HG02870 (cell line): ENCODE measurements around the gene ARHGAP8.

Experiments used
- ATAC-seq: cut with Tn5 transposase; IDR thresholded peaks from one replicate; pipeline ENCODE4 v1.9.1; 2021; ENCODE audit warnings: mild to moderate bottlenecking, moderate library complexity; ENCODE audit not compliant: unreplicated experiment

The ARHGAP8 gene

DNA sequence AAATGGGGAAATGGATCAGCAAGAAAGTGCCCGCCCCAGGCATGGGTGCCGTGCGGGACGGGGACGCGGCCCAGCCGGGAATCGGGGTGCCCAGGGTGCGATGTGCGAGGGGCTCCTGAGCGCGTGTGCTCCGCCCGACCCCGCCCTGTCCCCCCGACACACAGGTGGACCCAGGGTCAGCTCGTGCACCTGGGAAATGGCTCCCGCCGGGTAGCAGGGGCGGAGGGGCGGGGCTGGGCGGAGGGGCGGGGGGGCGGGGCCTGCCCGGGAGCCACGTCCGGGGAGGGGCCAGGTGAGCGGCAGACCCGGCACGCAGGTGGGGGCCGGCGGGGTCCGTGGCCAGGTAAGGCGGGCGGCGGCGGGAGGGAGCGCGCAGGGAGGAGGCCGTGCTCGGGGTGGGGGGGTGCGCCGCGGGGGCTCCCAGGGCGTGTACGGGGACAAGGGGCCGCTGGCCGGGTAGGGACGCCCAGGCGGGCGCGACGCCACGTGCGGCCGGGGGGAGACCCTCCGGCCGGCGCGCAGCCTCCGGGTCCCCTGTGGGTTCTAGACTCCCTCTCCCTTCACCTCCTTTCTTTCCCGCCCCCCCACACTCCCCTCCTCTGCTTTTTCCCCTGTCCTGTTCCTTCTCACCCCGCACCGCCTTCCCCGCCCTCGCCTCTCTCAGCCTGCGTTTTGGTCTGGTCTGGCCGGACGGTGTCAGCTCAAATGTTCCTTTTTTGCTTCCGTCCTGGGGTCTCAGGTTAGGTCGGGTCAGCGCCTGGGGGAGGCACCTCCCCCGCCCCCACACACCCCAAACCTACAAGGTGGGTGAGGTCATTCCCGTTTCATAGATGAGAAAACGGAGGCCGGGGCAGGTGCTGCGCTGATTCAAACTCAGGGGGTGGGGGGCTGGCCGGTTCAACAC is at the start of gene ARHGAP8:
Gene ARHGAP8, plus strand, starts transcription at position 291 of the 904 bp plus-strand sequence. CDS start 33,953 bp downstream, outside the sequence.
- no peak for ATAC-seq

DNA sequence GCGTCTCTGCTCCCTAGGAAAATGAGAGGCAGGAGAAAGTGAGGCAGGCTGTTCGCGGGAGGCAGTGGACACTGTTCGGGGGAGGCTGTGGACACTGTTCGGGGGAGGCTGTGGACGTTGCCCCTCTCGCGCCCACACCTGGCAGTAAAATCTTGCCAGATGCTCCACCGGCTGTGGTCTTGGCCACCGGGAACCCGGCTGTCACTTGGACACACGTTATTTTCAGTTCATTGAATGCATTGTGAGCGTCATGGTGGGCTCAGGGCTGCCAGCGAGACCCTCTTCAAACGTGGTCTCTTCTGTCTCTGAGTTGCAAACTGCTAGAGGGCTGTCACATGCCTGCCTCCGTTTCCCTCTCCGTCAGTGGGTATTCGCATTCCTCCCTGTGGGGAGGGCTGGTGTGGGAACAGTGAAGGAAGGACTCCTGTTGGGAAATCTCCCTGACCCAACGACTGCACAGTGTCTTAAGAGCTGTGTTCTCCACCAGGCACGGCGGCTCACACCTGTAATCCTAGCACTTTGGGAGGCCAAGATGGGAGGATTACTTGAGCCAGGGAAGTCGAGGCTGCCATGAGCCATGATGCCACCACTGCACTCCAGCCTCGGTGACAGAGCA is 49.0 kb upstream of the ARHGAP8 start:
- ATAC-seq: no peak

DNA sequence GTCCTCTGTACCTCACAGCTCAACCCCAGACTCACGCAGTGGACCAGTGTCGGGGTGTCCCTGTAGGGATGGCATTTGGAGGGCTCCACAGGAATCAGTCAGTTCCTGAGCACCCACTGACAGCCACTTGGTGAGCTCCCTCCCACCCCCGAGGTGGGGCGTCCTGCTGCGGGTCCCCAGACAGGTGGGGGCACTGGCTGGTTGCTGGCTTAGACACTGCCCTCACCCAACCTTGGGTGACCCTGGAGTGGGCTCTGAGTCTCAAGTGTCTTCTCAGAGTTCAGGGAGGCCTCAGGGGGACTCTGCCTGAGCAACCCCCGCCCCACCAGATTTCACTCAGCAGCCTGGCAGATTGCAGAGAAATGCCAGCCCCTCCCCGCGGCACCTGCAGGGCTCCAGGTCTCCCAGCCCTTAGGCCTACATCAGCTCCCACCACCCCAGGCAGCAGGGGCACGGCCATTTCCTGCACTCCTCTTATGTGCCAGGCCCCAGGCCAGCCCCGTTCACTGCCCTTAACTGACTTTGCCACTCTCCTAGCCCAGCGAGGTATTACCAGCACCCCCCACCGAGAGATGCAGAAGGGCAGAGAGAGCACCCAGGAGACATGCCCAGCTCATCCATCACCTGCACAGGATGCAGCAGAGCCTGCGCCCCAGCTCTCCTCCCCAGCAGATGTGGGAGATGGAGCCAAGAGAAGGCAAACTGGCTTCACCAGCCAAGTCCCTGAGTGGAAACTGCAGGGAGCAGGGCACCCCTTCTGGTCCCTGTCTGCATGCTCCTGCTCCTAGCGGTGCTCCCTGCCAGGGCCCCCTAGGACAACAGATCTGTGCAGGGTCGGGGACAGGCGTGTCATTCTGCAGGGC is 48.0 kb upstream of the ARHGAP8 start:
- ATAC-seq: no peak

GRCh38 chr22:44705022-44705297 is 47.4 kb upstream of the ARHGAP8 start:
- no peak for ATAC-seq

DNA sequence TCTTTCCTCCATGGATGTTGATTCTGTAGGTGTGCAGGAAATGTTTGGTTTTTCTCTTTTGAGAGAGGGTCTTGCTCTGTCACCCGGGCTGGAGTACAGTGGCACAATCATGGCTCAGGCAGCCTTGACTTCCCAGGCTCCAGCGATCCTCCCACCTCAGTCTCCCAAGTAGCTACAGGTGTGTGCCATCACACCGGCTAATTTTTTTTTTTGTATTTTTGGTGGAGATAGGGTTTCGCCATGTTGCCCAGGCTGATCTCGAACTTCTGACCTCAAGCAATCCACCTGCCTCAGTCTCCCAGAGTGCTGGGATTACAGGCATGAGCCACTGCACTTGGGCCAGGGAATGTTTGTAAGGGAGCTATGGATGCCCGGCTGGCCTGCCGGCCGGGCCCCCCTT is 45.9 kb upstream of the ARHGAP8 start:
- ATAC-seq: no peak

DNA sequence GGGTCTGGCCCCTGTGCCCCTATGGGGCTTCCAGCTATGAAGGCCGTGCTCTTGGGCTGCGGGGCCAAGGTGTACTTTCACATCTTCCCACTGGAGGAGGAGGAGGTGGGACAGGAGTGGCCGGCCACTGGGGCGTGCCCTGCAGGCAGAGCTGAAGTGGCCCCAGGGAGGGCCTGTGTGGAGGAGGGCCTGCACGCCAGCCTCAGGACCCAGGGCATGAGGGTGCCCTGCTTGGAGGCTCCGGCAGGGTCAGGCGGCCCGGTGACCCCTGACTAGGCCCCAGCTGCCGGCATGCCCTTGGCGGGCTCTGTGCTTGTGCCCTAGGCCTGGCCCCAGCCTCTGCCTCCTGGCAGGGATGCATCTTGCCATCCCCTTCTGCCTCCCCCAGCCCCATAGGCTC is 45.2 kb upstream of the ARHGAP8 start:
- ATAC-seq: no peak

- ATAC-seq: no peak
These were observed 44.6 kb upstream of the ARHGAP8 start for GRCh38 chr22:44707752-44708151.

DNA sequence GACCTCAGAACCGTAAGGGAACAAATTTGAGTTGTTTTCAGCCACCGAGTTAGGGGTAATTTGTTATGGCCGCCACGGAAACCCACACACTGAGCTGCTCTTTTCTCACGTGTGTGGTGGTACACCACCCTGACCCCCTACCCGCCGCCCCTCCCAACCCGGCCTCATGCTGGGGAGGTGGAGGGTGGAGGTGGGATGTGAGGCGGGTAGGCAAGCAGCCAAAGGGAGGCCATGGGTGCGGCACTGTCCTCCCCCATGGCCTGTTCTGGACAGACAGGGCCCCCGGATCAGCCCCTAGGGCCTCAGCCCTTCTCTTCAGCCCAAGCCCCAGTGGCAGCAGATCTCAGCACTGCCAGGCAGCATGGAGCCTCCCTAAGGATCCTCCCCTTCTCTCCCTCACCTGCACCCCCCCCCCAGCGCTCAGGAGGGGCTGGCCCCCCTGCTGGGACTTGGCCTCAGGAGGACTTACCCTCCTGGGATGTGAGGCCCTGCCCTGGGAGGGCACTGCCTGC is 42.4 kb upstream of the ARHGAP8 start:
- no peak for ATAC-seq

GRCh38 chr22:44710474-44711240 is 41.7 kb upstream of the ARHGAP8 start:
- ATAC-seq: no peak

DNA sequence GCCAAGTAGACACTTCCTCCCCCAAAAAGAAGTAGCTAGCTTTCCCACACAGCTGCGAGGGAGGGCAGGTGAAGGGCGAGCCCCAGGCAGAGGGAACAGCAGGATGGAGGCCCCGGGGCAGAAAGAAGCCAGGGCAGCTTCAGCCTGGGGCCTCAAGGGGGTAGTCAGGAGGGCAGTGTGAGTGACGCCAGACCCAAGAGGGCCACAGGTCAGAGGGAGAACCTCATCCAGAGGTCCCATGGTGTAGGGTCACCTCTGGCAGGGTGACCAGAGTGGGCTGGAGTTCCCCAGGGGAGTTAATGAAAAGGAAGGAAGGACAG is 41.2 kb upstream of the ARHGAP8 start:
- no peak for ATAC-seq

DNA sequence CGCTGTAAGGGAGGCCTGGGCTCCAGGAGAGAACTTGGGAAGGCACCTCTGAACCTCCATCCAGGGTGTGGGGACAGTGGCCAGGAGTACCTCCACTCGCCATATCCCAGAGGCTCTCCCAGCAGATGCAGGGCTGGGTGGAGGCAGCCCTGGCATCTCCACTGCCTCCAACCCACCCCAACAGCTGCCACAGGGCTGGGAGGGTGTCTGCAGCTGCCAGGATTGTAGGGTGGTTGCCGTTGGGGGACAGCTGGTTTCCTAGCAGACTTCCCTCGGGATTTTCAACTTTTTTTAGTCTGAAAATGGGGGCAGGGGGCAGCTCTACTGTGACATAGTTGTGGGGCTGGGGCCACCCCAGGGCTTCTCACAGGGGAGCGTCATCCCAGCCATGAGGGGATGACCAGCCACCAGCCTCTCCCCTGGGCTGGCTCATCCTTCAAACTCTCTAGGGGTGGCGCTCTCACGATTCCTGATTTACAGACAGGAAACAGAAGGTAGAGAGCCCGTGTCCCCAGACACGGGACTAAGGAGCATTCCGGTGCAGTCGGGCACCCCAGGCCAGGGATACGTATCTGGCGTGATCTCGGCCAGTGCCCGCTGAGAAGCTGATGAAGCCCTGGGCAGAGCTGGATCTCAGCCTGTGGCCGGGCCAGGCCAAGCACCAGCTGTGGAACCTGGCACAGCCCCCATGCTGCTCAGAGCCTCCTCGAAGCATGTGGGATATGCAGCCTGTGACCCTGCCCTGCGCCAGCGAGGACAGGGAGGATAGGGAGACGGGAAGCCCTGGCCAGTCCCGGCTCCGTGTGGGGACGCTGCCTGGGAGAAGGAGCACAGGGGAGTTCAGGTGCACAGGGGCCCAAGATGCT is 40.5 kb upstream of the ARHGAP8 start:
- no peak for ATAC-seq

GRCh38 chr22:44712962-44713361 is 39.4 kb upstream of the ARHGAP8 start:
- ATAC-seq: no peak

DNA sequence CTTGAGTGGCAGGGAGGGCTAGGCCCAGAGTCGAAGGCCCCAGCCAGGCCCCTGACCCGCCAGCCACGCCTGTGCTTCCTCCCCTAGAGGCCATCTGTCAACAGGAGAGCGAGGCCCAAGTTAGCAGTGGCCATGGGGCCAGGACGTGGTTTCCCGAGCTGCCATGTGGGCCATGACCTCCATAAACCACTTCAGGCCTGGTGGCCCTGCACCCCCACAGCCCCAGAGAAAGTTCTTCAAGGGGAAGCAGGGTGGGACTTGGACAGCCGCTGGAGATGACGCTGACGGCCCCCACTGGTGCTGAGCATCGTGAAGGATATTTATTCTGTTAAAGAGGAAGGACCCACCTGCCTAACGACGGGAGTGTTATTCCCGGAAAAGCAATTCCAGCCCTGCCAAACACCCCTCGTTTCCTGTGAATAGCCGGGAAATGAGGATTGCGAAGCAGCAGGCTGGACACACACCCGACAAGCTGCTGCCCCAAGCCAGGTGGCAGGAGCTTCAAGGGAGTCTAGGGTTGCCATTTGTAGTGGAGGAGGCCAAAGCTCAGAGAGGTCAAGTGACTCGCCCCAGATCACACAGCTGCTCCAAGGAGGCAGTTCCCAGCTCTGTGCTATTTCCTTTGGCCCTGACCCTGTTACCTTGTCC is 37.5 kb upstream of the ARHGAP8 start:
- no peak for ATAC-seq

DNA sequence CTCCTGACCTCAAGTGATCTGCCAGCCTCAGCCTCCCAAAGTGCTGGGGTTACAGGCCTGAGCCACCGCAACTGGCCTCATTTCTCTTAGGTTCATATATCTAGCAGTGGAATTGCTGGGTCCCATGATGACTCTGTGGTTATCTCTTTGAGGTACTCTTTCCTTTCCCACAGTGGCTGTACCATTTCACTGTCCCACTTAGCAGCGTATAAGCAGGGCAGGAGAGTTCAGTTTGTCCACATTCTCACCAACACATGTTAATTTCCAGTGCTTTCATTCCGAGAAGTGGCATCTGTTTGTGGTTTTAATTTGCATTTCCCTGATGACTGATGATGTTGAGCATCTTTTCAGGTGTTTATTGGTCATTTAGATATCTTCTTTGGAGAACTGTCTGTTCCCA is 34.0 kb upstream of the ARHGAP8 start:
- ATAC-seq: no peak

- ATAC-seq: no peak
These were observed 32.6 kb upstream of the ARHGAP8 start for GRCh38 chr22:44719586-44720368.

DNA sequence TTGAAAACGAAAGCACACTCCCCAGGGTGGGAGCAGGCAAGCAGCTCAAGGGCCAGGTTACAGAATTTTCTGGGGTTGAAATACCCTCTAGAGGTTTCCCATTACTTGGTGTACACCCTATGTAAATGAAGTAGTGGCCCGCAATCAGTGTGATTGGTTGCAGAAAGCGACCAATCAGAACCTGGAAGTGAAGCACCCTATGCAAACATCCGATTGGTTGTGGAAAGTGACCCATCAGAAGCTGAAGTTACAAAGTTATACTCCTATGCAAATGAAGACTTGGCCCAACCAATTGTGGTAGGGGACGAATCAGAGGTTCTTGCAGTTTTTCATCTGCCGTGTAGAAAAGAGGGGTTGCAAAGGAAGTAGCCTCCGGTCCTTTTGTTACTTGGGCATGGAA is 31.2 kb upstream of the ARHGAP8 start:
- no peak for ATAC-seq

DNA sequence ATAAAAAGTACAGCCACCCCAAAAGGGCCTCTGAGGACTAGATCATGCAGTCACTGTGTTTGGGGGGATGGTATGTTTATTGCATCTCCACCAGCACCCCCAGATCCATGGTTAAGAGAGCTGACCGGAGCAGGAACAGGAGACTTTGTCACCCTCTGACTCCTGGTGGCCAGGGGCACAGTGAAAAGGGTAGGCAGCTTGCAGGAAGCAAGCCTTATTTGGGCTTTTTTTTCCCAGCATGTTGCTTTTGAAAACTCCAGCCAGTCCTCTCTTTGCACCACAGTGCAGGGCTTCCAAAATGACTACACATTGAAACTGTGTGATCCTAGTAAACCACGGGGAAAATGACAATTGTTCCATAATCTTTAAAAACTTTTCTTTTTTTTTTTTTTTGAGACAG is 29.8 kb upstream of the ARHGAP8 start:
- no peak for ATAC-seq

DNA sequence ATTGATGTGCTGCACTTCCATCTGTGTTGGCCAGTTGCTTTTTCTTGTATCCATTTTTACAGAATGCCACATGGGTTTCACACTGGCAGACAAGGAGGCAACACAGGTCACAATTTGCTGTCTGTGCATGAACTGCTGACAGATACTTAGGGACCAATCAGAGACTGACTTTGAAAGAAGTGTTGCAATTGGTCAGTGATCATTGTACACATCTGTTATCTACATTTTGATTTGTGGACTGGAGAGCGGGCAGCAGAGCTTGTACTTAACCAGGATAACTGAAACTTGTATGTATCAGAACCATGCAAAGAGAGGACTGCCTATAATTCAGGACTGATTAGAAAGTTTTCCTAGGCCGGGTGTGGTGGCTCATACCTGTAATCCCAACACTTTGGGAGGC is 28.6 kb upstream of the ARHGAP8 start:
- ATAC-seq: no peak

GRCh38 chr22:44724416-44724815 is 28.0 kb upstream of the ARHGAP8 start:
- ATAC-seq: no peak
